HepG2 (cell line): Measurements from ENCODE around the gene NEDD1. TPM values are rescaled to one million over a fixed set of nuclear protein-coding genes. Genes with fewer than 3 reads are reported as not detected.

Experiments used
- FOXO4 ChIP-seq: sonication (generic); formaldehyde crosslinking; conservative IDR thresholded peaks from 2 replicates; pipeline ENCODE4 v1.8.1; 2023; ENCODE audit warnings: missing genetic modification reagents
- MLX ChIP-seq: IDR thresholded peaks from 2 replicates; pipeline ENCODE4 v1.6.1; 2016
- PAWR ChIP-seq: sonication (generic); formaldehyde crosslinking; IDR thresholded peaks from 2 replicates; pipeline ENCODE4 v1.4.0; 2020; ENCODE audit warnings: missing genetic modification reagents, mild to moderate bottlenecking, borderline replicate concordance
- RNF2 ChIP-seq: fragments of 450-650 bp; conservative IDR thresholded peaks from 2 replicates; pipeline ENCODE4 v1.6.1; 2016; ENCODE audit warnings: low read depth
- SKI ChIP-seq: fragments of 450-650 bp; IDR thresholded peaks from one replicate; pipeline ENCODE4 v1.6.1; 2018; ENCODE audit warnings: mild to moderate bottlenecking; ENCODE audit not compliant: partially characterized antibody
- TFAP4 ChIP-seq: sonication (generic); IDR thresholded peaks from 2 replicates; pipeline ENCODE4 v1.6.1; 2016; ENCODE audit warnings: low read depth, borderline replicate concordance
- XRCC5 ChIP-seq: fragments of 200-400 bp; formaldehyde crosslinking; optimal IDR thresholded peaks from 2 replicates; pipeline ENCODE3; 2017; ENCODE audit warnings: mild to moderate bottlenecking, low read length
- ZNF512 ChIP-seq: sonication (generic); formaldehyde crosslinking; IDR thresholded peaks from 2 replicates; pipeline ENCODE4 v1.4.0; 2020; ENCODE audit warnings: mild to moderate bottlenecking, missing genetic modification reagents
- ZNF552 ChIP-seq: sonication (generic); formaldehyde crosslinking; IDR thresholded peaks from 2 replicates; pipeline ENCODE4 v1.9.0; 2022; ENCODE audit warnings: missing genetic modification reagents, mild to moderate bottlenecking, borderline replicate concordance
- ZNF644 ChIP-seq: IDR thresholded peaks from 2 replicates; pipeline ENCODE4 v1.6.1; 2016; ENCODE audit warnings: low read depth
- ZNF800 ChIP-seq: sonication (generic); formaldehyde crosslinking; IDR thresholded peaks from 2 replicates; pipeline ENCODE4 v1.4.0; 2020; ENCODE audit warnings: missing genetic modification reagents
- ZNF841 ChIP-seq: sonication (generic); formaldehyde crosslinking; IDR thresholded peaks from 2 replicates; pipeline ENCODE4 v1.8.1; 2023; ENCODE audit warnings: missing genetic modification reagents, borderline replicate concordance
- polyA plus RNA-seq, 8 experiments: library from polyadenylated mRNA; depleted of rRNA in 3 of 8; stranded (reverse) in 7 of 8; unstranded in 1 of 8; fragments of >200 nt; fragmentation: Illumina TruSeq in 4 of 8; extraction: Trizol in 4 of 8; gene quantifications; 2 replicates each; pipeline versions ENCODE4 v1.2.1 to v1.2.3, GENCODE V29; 2011 to 2016; ENCODE audit warnings: low read depth in 4 of 8, missing spikeins in 1 of 8, mixed read lengths in 1 of 8; ENCODE audit not compliant: insufficient read depth in 1 of 8
- total RNA-seq, 5 experiments: library from RNA; depleted of rRNA; stranded (reverse); fragments of >200 nt; fragmentation: Illumina TruSeq; extraction: Trizol; gene quantifications; 2 replicates each; pipeline ENCODE4 v1.2.3, GENCODE V29; 2016; ENCODE audit warnings: low read depth in 1 of 5
- TF ChIP-seq, protein P1 (sequence below), 2 experiments: fragments of 450-650 bp in 1 of 2; sonication (generic) in 1 of 2; formaldehyde crosslinking; IDR thresholded peaks; 2 replicates each; pipeline versions ENCODE4 v1.5.0 to v1.8.0; 2020 to 2022; ENCODE audit warnings: mild to moderate bottlenecking in 1 of 2, missing genetic modification reagents in 1 of 2
- TF ChIP-seq, protein P2 (sequence below): sonication (generic); formaldehyde crosslinking; IDR thresholded peaks from 2 replicates; pipeline ENCODE4 v1.9.0; 2021; ENCODE audit warnings: missing genetic modification reagents, borderline replicate concordance

The NEDD1 gene
- total and polyA plus RNA-seq, 2 of the 13 experiments (the other 11 are each of a cell fraction or from before 2014, with no cell fraction given) = 11.2 to 21.5 TPM

- TF ChIP-seq ZNF512 = no peak; the same call in 1 of the 2 replicates
- TF ChIP-seq SKI = no peak
- TF ChIP-seq ZNF841 (CRISPR knock-in tag) = no peak
- TF ChIP-seq RNF2 = no peak
- TF ChIP-seq XRCC5 = no peak
- TF ChIP-seq MLX (CRISPR knock-in tag) = no peak
- peak; percentile 47; the same call in 1 of the 2 replicates for TF ChIP-seq ZNF800
- TF ChIP-seq, protein P1, sequence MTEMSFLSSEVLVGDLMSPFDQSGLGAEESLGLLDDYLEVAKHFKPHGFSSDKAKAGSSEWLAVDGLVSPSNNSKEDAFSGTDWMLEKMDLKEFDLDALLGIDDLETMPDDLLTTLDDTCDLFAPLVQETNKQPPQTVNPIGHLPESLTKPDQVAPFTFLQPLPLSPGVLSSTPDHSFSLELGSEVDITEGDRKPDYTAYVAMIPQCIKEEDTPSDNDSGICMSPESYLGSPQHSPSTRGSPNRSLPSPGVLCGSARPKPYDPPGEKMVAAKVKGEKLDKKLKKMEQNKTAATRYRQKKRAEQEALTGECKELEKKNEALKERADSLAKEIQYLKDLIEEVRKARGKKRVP (CRISPR knock-in tag; IDR thresholded peaks at IDR 0.05) = peak in 1 of 2 experiments; percentile 33; a peak in 1 of 4 replicates
- TF ChIP-seq, protein P2, sequence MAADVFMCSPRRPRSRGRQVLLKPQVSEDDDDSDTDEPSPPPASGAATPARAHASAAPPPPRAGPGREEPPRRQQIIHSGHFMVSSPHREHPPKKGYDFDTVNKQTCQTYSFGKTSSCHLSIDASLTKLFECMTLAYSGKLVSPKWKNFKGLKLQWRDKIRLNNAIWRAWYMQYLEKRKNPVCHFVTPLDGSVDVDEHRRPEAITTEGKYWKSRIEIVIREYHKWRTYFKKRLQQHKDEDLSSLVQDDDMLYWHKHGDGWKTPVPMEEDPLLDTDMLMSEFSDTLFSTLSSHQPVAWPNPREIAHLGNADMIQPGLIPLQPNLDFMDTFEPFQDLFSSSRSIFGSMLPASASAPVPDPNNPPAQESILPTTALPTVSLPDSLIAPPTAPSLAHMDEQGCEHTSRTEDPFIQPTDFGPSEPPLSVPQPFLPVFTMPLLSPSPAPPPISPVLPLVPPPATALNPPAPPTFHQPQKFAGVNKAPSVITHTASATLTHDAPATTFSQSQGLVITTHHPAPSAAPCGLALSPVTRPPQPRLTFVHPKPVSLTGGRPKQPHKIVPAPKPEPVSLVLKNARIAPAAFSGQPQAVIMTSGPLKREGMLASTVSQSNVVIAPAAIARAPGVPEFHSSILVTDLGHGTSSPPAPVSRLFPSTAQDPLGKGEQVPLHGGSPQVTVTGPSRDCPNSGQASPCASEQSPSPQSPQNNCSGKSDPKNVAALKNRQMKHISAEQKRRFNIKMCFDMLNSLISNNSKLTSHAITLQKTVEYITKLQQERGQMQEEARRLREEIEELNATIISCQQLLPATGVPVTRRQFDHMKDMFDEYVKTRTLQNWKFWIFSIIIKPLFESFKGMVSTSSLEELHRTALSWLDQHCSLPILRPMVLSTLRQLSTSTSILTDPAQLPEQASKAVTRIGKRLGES (CRISPR knock-in tag) = no peak
- no peak for TF ChIP-seq PAWR (CRISPR knock-in tag)
- no peak for TF ChIP-seq FOXO4
- TF ChIP-seq TFAP4 = no peak
- TF ChIP-seq ZNF644 (CRISPR knock-in tag) = no peak
- TF ChIP-seq ZNF552 (CRISPR knock-in tag) = no peak; the same call in 1 of the 2 replicates
Observed at GRCh38 chr12:96906849-96907670, at the start of gene NEDD1 (continued).
